ENCODE measurements around the gene DCD.

GRCh38 chr12:54678131-54678530 is 30.0 kb upstream of the DCD start:
- no peak for TF ChIP-seq CTCF (IDR thresholded peaks at IDR 0.05; ENCODE audit: extremely low read depth in 1 of 2, insufficient read depth in 1 of 2, low read depth in 1 of 2, low read length in 2 of 2)
- TF ChIP-seq POLR2AphosphoS5 (IDR thresholded peaks at IDR 0.05; ENCODE audit: insufficient read depth, low read depth, low read length) = no peak
- no peak for TF ChIP-seq POLR2A (IDR thresholded peaks at IDR 0.05; ENCODE audit: low read depth, low read length)
- no peak for TF ChIP-seq EZH2 (IDR thresholded peaks at IDR 0.05; ENCODE audit: borderline replicate concordance, low read depth, low read length, severe bottlenecking)
- TF ChIP-seq GATA2 (IDR thresholded peaks at IDR 0.05; ENCODE audit: insufficient read depth, insufficient read length, low read depth, low read length) = no peak
- TF ChIP-seq JUN (IDR thresholded peaks at IDR 0.05; ENCODE audit: borderline replicate concordance, insufficient read depth, insufficient read length, low read depth) = no peak

Data from endothelial cell of umbilical vein (primary cell).